PC-3 (cell line): ENCODE measurements around the gene ABAT. TPM values are rescaled to one million over a fixed set of nuclear protein-coding genes. Genes with fewer than 3 reads are reported as not detected.
A peak's percentile ranks its signal among the peaks of the same experiment; 100 is the strongest.

Experiments
- ATAC-seq: fragments of 200-7000 bp; cut with Tn5 transposase; 2 replicates; pipeline ENCODE4 v1.9.1; 2020; ENCODE audit warnings: mild to moderate bottlenecking, moderate library complexity
- BruUV-seq: library from RNA; stranded (reverse); fragments of 400-500 nt; replicated peaks from 2 replicates; lab custom pipeline; 2021; lab: Mats Ljungman, UMichigan
- CTCF ChIA-PET: fragments of 300-600 bp; sonication (Branson Sonifier 250); formaldehyde crosslinking; loops from one replicate; lab custom pipeline; 2022; ENCODE audit warnings: antibody characterized with exemption; lab: Charles Lee
- POLR2A ChIA-PET: fragments of 300-600 bp; sonication (Branson Sonifier 250); formaldehyde crosslinking; loops from one replicate; lab custom pipeline; 2022; ENCODE audit warnings: antibody characterized with exemption; ENCODE audit not compliant: unreplicated experiment; lab: Charles Lee
- DNase-seq: peaks from one replicate; pipeline ENCODE4 v3.0.0-alpha.2; 2015
- H2AFZ ChIP-seq: fragments of 300-600 bp; sonication (generic); 2 replicates; pipeline ENCODE4 v1.6.0; 2016; ENCODE audit warnings: antibody characterized with exemption, low read length
- H3F3A ChIP-seq: fragments of 300-600 bp; sonication (generic); one replicate; pipeline ENCODE4 v1.6.0; 2017; ENCODE audit warnings: antibody characterized with exemption, low read length, control low read depth, mild to moderate bottlenecking; ENCODE audit not compliant: unreplicated experiment
- H3K27ac ChIP-seq: fragments of 300-600 bp; sonication (generic); 2 replicates; pipeline ENCODE4 v1.5.1; 2016; ENCODE audit warnings: mild to moderate bottlenecking, low read length
- H3K27me3 ChIP-seq: fragments of 300-600 bp; sonication (generic); 2 replicates; pipeline ENCODE4 v1.6.1; 2016; ENCODE audit warnings: low read length, mixed read lengths
- H3K36me3 ChIP-seq: fragments of 300-600 bp; sonication (generic); 2 replicates; pipeline ENCODE4 v1.6.1; 2016; ENCODE audit warnings: low read depth, mixed run types, low read length, mixed read lengths
- H3K4me1 ChIP-seq: fragments of 300-600 bp; sonication (generic); 2 replicates; pipeline ENCODE4 v1.5.1; 2016; ENCODE audit warnings: low read length; ENCODE audit not compliant: insufficient read depth
- H3K4me2 ChIP-seq: fragments of 300-600 bp; sonication (generic); 2 replicates; pipeline ENCODE4 v1.6.0; 2016; ENCODE audit warnings: low read length
- H3K4me3 ChIP-seq: fragments of 300-600 bp; sonication (generic); 2 replicates; pipeline ENCODE4 v1.5.1; 2016; ENCODE audit warnings: mild to moderate bottlenecking, low read length, mixed read lengths
- H3K79me2 ChIP-seq: fragments of 300-600 bp; sonication (generic); 2 replicates; pipeline ENCODE4 v1.6.1; 2017; ENCODE audit warnings: low read length, mixed read lengths
- H3K9ac ChIP-seq: fragments of 300-600 bp; sonication (generic); 2 replicates; pipeline ENCODE4 v1.6.0; 2016; ENCODE audit warnings: mild to moderate bottlenecking, low read length
- H3K9me2 ChIP-seq: fragments of 300-600 bp; sonication (generic); replicated peaks from 2 replicates; pipeline ENCODE4 v1.6.1; 2016; ENCODE audit warnings: mixed run types, low read length, mixed read lengths
- H3K9me3 ChIP-seq: fragments of 300-600 bp; sonication (generic); 2 replicates; pipeline ENCODE4 v1.6.1; 2016; ENCODE audit warnings: low read length, mixed read lengths
- H4K20me1 ChIP-seq: fragments of 300-600 bp; sonication (generic); 2 replicates; pipeline ENCODE4 v1.6.1; 2016; ENCODE audit warnings: low read length, mixed read lengths
- EZH2 ChIP-seq: fragments of 300-600 bp; sonication (generic); IDR thresholded peaks from one replicate; pipeline ENCODE4 v1.6.1; 2017; ENCODE audit warnings: antibody characterized with exemption, mild to moderate bottlenecking, low read length; ENCODE audit not compliant: unreplicated experiment
- EZH2phosphoT487 ChIP-seq: fragments of 300-600 bp; sonication (generic); IDR thresholded peaks from 2 replicates; pipeline ENCODE4 v1.6.1; 2018; ENCODE audit warnings: mild to moderate bottlenecking, antibody characterized with exemption, low read length, borderline replicate concordance
- intact Hi-C: fragments of 100-400 bp; cut with micrococcal nuclease; formaldehyde crosslinking; loops from 2 replicates; pipeline ENCODE4 v1.9.0; 2023
- total RNA-seq: library from RNA; depleted of rRNA; stranded (reverse); fragments of >200 nt; gene quantifications from 2 replicates; pipeline ENCODE4 v1.2.3, GENCODE V29; 2014
- TF ChIP-seq, protein P1 (sequence below): fragments of 300-600 bp; sonication (generic); conservative IDR thresholded peaks from 2 replicates; pipeline ENCODE4 v1.5.1; 2017; ENCODE audit warnings: antibody characterized with exemption, low read depth, mild to moderate bottlenecking, low read length

Gene ABAT
- total RNA-seq, 1 experiment from 2014 or later: 0.95 TPM

GRCh38 chr16:8679151-8679550 lies 4.7 kb downstream of the ABAT start:
- Histone ChIP-seq H3K9ac (no peak overlapping the region), H2AFZ (no peak overlapping the region), H3K9me2 (no peaks in the 10 kb centered on the region), H3F3A (peaks cover 4% of the 10 kb centered on the region), H3K36me3 (no peaks in the 10 kb centered on the region), H4K20me1 (no peaks in the 10 kb centered on the region), H3K9me3 (no peaks in the 10 kb centered on the region), H3K4me1 (peaks cover 30% of the 10 kb centered on the region), H3K4me2 (peak overlapping the region; percentile 66; the same call in 1 of the 2 replicates), H3K79me2 (no peaks in the 10 kb centered on the region), H3K4me3 (no peak overlapping the region), H3K27me3 (no peaks in the 10 kb centered on the region), H3K27ac (peak overlapping the region; percentile 62)
- ChIA-PET CTCF (no interaction called here), POLR2A (no interaction called here)
- intact Hi-C loops: no loop called here
- no TSS peak for BruUV-seq
- DNase-seq (peak; percentile 41), ATAC-seq (no peak)
- TF ChIP-seq EZH2phosphoT487: no peak
- no peak for TF ChIP-seq EZH2
- TF ChIP-seq, protein P1, sequence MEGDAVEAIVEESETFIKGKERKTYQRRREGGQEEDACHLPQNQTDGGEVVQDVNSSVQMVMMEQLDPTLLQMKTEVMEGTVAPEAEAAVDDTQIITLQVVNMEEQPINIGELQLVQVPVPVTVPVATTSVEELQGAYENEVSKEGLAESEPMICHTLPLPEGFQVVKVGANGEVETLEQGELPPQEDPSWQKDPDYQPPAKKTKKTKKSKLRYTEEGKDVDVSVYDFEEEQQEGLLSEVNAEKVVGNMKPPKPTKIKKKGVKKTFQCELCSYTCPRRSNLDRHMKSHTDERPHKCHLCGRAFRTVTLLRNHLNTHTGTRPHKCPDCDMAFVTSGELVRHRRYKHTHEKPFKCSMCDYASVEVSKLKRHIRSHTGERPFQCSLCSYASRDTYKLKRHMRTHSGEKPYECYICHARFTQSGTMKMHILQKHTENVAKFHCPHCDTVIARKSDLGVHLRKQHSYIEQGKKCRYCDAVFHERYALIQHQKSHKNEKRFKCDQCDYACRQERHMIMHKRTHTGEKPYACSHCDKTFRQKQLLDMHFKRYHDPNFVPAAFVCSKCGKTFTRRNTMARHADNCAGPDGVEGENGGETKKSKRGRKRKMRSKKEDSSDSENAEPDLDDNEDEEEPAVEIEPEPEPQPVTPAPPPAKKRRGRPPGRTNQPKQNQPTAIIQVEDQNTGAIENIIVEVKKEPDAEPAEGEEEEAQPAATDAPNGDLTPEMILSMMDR: no peak

GRCh38 chr16:8682551-8683259 lies 8.3 kb downstream of the ABAT start:
- Histone ChIP-seq H3K36me3 (no peaks in the 10 kb centered on the region), H3F3A (peaks cover 4% of the 10 kb centered on the region), H3K4me2 (no peak overlapping the region), H3K79me2 (no peaks in the 10 kb centered on the region), H3K9me2 (no peaks in the 10 kb centered on the region), H3K9me3 (no peaks in the 10 kb centered on the region), H2AFZ (no peak overlapping the region), H3K27ac (no peak overlapping the region), H3K9ac (no peak overlapping the region), H3K27me3 (no peaks in the 10 kb centered on the region), H4K20me1 (no peaks in the 10 kb centered on the region), H3K4me1 (peaks cover 19% of the 10 kb centered on the region), H3K4me3 (no peak overlapping the region)
- TF ChIP-seq EZH2 (no peak), EZH2phosphoT487 (no peak)
- TF ChIP-seq, protein P1: no peak
- DNase-seq: no peak
- BruUV-seq: no TSS peak
- ATAC-seq: no peak
- CTCF ChIA-PET: interaction anchor here (0.5 kb wide), 1 partner anchor 593 kb away, joined by 3 read pairs; no protein-coding TSS in a partner anchor
- intact Hi-C loops: no loop called here
- POLR2A ChIA-PET: no interaction called here

DNA sequence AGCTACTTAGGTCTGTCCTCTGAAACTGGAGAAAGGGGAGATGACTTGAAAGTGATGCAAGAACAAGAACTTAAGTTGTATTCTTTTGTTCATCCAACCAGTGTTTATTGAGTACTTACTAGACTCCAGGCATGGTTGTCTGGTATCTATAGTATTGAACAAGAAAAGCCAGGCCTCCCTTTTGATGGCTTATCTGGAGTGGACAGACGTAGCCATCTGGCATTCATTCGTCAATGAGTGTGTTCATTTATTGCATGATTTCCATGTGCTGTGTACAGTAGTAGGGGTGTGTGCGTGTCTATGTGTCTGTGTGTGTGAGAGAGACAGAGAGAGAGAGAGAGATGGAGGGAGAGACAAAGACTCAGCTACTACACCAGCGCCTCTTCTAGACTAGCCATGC lies 9.2 kb downstream of the ABAT start:
- Histone ChIP-seq H3K9me3 (no peaks in the 10 kb centered on the region), H3K4me1 (peaks cover 11% of the 10 kb centered on the region; the same call in 1 of the 2 replicates), H3K9me2 (no peaks in the 10 kb centered on the region), H3K27me3 (no peaks in the 10 kb centered on the region), H2AFZ (no peak overlapping the region), H3K4me2 (no peak overlapping the region), H3K9ac (no peak overlapping the region), H3K4me3 (no peak overlapping the region), H3K36me3 (no peaks in the 10 kb centered on the region), H3F3A (no peaks in the 10 kb centered on the region), H3K27ac (no peak overlapping the region), H4K20me1 (no peaks in the 10 kb centered on the region), H3K79me2 (no peaks in the 10 kb centered on the region)
- ChIA-PET CTCF (no interaction called here), POLR2A (no interaction called here)
- TF ChIP-seq, protein P1: no peak
- TF ChIP-seq EZH2phosphoT487 (no peak), EZH2 (no peak)
- no TSS peak for BruUV-seq
- DNase-seq (no peak), ATAC-seq (no peak)
- intact Hi-C loops: no loop called here
